GM18873 (cell line): ENCODE data around the gene ATG12.
A peak's percentile ranks its signal among the peaks of the same experiment; 100 is the strongest.
"Not testable (repeated sequence)": the region's sequence is repeated elsewhere in the genome, so short reads cannot be mapped to it uniquely, and the experiment has no call there.

Experiments
- ATAC-seq: cut with Tn5 transposase; IDR thresholded peaks from one replicate; pipeline ENCODE4 v1.9.1; 2021; ENCODE audit warnings: mild to moderate bottlenecking, moderate library complexity, moderate number of reproducible peaks; ENCODE audit not compliant: unreplicated experiment, low FRiP score

Gene ATG12

GRCh38 chr5:115843444-115844130 is 2.2 kb upstream of the ATG12 start:
- ATAC-seq: no peak

DNA sequence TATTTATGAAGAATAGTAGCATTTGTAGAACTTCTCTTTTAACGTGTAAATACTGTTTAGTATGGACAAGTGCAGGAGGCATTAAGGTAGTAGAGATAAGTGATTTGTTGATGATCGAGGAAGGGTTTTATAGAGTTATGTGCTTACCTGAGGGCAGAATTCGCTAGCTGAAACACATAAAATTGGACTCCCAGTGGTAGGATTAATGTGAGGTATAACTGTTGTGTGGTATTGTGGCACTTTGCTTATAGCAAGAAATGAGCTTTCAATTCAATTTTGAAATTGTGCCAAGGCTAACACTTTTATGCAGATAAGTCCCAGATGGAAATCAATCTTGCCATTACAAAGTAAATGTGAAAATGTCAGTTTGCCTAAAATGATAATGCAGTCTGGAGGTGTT is 1.6 kb upstream of the ATG12 start:
- ATAC-seq: no peak

GRCh38 chr5:115842089-115842935 is 947 bp upstream of the ATG12 start:
- ATAC-seq: peak; percentile 25

GRCh38 chr5:115840873-115841272 is 492 bp downstream of the ATG12 start:
- ATAC-seq: no peak

- peak; percentile 31 for ATAC-seq
Measured at GRCh38 chr5:115838885-115839518, 2.4 kb downstream of the ATG12 start.

DNA sequence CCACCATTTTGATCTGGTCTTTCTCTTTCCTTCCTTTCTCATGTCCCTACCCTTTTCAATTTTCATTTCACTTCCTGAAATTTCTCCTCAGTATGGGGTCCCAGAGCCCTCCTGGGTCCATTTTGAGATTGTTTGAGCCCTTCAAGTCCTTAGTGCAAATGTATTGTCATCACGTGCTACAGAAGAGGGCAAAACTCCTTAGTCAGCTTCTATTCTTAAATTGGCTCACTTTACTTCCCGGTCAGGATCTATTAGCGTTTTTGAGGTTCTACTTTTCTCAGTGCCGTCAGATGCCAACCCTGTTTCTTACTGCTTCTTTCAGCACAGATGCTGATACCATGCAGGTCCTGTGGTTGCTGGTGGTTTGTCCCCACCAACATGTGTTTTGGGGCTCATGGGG is 5.9 kb downstream of the ATG12 start:
- ATAC-seq: no peak

DNA sequence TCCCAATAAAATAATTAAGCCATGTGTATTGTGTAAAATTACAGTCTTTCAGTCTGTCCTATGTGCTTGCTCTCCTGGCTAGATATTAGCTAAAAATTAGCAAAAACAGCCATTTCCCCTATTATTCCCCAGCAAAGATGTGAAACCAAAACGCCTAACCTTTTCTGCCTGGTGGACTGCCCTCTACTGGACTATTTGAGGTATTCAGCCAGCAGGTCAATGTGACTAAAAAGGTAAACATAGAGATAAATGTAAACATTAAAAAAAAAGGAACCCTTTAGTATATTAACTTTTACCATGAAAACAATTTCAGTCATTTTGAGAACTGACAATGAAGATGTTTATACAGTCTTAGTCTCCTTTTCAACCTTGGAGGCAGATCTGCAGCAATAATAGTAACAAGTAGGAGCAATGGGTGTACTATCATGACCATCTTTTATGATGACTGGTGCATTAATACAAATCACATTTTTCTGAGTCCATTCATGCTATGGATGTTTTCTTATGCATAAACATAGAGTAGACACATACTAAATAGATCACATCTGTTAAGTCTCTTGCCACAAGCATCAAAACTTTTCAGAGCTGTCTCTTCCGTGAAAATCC is 10.1 kb downstream of the ATG12 start:
- ATAC-seq: peak; percentile 74

GRCh38 chr5:115829913-115830312 is 11.5 kb downstream of the ATG12 start:
- ATAC-seq: no peak

DNA sequence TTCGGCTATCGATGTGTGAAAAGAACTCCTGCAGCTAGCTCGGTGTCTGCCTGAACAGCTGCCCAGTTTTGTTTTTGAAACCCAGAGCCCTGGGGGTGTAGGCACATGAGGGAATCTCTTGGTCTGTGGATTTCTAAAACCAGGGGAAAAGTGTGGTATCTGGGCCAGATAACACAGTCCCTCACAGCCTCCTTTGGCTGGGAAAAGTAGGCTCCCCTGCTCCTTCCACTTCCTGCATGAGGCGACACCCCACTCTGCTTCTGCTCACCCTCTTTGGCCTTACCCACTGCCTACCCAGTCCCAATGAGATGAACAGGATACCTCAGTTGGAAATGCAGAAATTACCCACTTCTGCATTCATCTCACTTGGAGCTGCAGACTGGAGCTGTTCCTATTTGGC is 15.4 kb downstream of the ATG12 start:
- ATAC-seq: no peak

DNA sequence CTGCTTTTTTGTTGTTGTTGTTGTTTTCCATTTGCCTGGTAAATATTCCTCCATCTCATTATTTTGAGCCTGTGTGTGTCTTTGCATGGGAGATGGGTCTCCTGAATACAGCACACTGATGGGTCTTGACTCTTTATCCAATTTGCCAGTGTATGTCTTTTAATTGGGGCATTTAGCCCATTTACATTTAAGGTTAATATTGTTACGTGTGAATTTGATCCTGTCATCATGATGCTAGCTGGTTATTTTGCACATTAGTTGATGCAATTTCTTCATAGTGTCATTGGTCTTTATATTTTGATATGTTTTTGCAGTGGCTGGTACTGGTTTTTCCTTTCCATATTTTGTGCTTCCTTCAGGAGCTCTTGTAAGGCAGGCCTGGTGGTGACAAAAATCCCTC is 16.4 kb downstream of the ATG12 start:
- not testable (repeated sequence) for ATAC-seq

DNA sequence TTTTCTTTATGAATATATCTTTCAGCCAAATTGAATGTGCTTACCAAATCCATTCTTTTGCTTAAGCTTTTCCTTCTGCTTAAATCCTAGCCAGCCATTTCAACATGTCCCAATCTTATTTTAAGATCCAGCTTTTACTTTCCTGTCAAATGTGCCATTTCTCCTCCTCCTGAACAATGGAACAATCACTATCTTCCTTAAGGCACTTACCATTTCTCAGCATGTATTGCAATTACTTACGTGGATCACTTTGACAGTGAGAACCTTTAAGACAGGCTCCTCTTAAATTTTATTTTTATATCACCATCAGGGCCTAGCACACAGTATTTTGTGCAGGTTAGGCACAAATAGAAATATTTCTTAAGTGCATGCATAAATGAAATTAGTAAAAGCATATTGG is 20.5 kb downstream of the ATG12 start:
- no peak for ATAC-seq

DNA sequence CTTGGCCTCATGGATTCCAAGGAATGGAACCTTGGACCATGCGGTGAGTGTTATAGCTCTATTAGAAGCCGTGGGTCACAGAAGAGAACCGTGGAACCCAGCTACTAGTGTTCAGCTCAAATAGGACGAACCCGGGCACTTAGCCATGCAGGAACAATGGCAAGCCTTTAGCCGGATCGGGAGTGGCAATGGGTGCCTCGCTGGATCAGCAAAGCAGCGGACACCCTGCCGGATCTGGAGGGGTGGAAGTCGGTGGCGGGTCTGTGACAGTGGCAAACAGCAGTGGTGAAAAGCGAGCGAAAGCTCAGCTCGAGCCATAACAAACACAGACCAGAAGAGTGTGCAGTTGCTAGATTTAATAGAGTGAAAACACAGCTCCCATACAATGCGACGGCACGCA is 22.5 kb downstream of the ATG12 start:
- no peak for ATAC-seq

DNA sequence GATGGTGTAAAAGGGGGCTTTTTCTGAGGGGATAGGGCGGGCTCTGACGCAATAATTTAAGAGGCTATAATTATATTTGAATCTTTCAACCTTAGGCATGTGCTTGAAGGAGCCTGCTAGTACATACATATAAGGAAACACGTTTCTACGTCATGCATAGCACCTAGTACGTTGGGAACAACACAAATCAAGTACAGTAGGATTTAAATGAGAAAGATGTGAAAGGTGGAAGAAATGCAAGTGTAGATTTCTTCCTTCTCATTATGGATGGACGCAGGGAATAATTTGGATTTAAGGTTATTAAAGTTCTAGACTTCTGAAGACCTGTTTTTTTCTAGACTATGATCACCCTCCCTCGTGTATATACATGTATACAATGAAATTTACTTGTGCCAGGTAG is 24.0 kb downstream of the ATG12 start:
- no peak for ATAC-seq

- ATAC-seq: no peak
Measured at GRCh38 chr5:115816226-115817081, 24.9 kb downstream of the ATG12 start, which contains the start of gene CDO1. CDO1 (minus strand) TSS chr5:115816659; CDS start chr5:115816397, 262 bp downstream.

DNA sequence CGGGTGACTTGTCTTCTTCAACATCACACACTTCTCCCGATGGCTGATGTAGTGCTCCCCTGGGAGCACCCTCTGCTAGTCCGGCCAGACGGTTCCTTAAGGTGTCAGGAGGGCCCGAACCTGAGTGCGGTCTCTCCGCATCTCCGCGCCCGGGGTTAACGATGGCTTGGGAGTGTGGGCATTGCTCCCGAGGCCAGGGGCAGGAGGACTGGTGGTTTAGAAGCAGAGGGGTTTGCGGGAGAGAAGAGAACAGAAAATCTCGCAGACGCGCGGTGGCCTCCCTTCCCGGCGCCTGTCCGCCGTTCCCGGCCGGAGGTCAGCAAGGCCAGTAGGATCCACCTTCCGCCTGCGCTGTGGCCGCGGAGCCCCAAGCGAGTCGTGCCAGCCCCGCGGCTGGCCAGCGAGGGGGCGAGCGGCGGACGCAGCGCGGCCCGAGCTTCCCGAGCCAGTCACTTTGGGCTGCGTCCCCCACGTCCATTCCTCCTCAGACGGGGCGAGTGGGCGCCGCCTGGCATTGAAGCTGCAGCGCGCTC is 25.6 kb downstream of the ATG12 start:
- no peak for ATAC-seq

- no peak for ATAC-seq
Measured at GRCh38 chr5:115815006-115815692, 26.2 kb downstream of the ATG12 start.

DNA sequence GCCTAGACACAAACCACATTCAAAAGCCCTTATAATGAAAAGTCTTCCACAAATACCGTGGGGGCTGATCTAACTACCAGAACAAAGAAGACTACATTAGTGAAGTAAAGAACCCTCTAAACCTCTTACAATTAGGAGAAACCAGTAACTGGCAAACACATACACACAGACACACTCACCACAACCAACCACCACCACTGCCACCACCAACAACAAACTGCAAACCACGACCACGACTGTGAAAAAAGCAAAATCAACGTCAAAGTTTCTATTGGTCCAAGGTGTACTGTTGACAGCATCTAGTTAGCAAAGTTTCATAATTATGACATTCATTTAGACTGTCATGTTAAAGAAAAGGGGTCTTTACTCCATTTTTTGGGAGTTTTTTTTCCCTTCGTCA is 27.6 kb downstream of the ATG12 start:
- ATAC-seq: no peak

DNA sequence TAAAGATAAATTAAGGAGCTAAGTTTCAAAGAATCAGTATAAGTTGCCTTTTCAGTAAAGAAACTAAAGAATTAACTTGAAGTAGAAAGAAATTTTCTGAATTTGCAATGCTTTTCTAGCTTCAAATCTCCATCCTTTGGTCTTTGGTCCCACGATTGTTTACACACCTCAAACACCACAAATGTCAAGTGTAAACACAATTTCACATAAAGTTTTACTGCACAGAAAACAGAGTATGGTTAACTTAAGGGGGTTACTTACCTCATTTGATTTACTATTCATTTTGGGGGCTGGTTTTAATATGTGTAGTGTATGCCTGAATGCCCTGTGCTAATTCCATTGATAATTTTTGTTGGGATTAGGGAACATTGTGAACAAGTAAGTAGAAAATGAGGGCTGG is 29.0 kb downstream of the ATG12 start:
- no peak for ATAC-seq

- no peak for ATAC-seq
Measured at GRCh38 chr5:115811406-115811805, 30.0 kb downstream of the ATG12 start.
